A549 (cell line): ENCODE results near the gene GRIK4. TPM values are rescaled to one million over a fixed set of nuclear protein-coding genes. Genes with fewer than 3 reads are reported as not detected.

Experiments
- ATAC-seq, 2 experiments: fragments of 200-7000 bp in 1 of 2; fragments of >200 bp in 1 of 2; cut with Nextera tagmentation in 1 of 2; cut with Tn5 transposase in 1 of 2; 3 replicates each; pipeline versions ENCODE4 v1.8.0 to v1.9.1; 2018 to 2020; ENCODE audit warnings: mild to moderate bottlenecking in 1 of 2, moderate library complexity in 1 of 2
- CTCF ChIA-PET: fragments of 300-600 bp; sonication (Branson Sonifier 250); formaldehyde crosslinking; extraction: SDS; loops from one replicate; lab custom pipeline; 2021; ENCODE audit warnings: antibody characterized with exemption, inconsistent platforms; lab: Yijun Ruan, JAX
- POLR2A ChIA-PET: fragments of 350-600 bp; formaldehyde crosslinking; extraction: SDS; loops from one replicate; lab custom pipeline; 2021; ENCODE audit warnings: antibody characterized with exemption, inconsistent platforms; lab: Yijun Ruan, JAX
- DNase-seq, 2 experiments: peaks; one replicate each; pipeline versions ENCODE4 v3.0.0 to v3.0.0-alpha.2; 2011 to 2016; ENCODE audit warnings: low read depth in 1 of 2, low spot score in 1 of 2
- FAIRE-seq: peaks from 2 replicates; lab custom pipeline; 2011; peaks lifted over from hg19 to GRCh38; lab: Jason Lieb, UNC
- H3K27ac ChIP-seq, 2 experiments: fragments of >200 bp; sonication (Bioruptor Twin); formaldehyde crosslinking; 3 replicates each; pipeline ENCODE4 v1.5.1; 2016 to 2017
- H3K4me1 ChIP-seq: fragments of >200 bp; sonication (Bioruptor Twin); formaldehyde crosslinking; 3 replicates; pipeline ENCODE4 v1.6.1; 2016
- H3K4me2 ChIP-seq: fragments of >200 bp; sonication (Bioruptor Twin); formaldehyde crosslinking; 3 replicates; pipeline ENCODE4 v1.6.1; 2016
- H3K4me3 ChIP-seq: fragments of >200 bp; sonication (Bioruptor Twin); formaldehyde crosslinking; 3 replicates; pipeline ENCODE4 v1.5.1; 2016
- H3K9me3 ChIP-seq: fragments of >200 bp; sonication (Bioruptor Twin); formaldehyde crosslinking; 3 replicates; pipeline ENCODE4 v1.6.1; 2016
- BCL3 ChIP-seq: fragments of >200 bp; sonication (Bioruptor Twin); formaldehyde crosslinking; IDR thresholded peaks from 3 replicates; pipeline ENCODE4 v1.6.1; 2016
- CBX8 ChIP-seq: fragments of 200-600 bp; sonication (generic); IDR thresholded peaks from 2 replicates; pipeline ENCODE4 v1.6.1; 2016
- CEBPB ChIP-seq, 2 experiments: fragments of >200 bp in 1 of 2; sonication (Bioruptor Twin) in 1 of 2; formaldehyde crosslinking in 1 of 2; IDR thresholded peaks; 2 replicates each; pipeline ENCODE4 v1.6.1; 2012 to 2016
- CHD4 ChIP-seq: fragments of 200-600 bp; sonication (generic); IDR thresholded peaks from 2 replicates; pipeline ENCODE4 v1.6.1; 2016; ENCODE audit warnings: antibody characterized with exemption, mild to moderate bottlenecking, borderline replicate concordance
- ELK1 ChIP-seq: fragments of 150-350 bp; IDR thresholded peaks from 2 replicates; pipeline ENCODE4 v1.6.1; 2014; ENCODE audit warnings: low read depth, mild to moderate bottlenecking, low read length
- ESRRA ChIP-seq: fragments of 150-350 bp; IDR thresholded peaks from 2 replicates; pipeline ENCODE4 v1.6.1; 2014; ENCODE audit warnings: mild to moderate bottlenecking, low read length, borderline replicate concordance
- FOSB ChIP-seq: fragments of 250-450 bp; sonication (Bioruptor Pico); IDR thresholded peaks from 2 replicates; pipeline ENCODE4 v1.5.0; 2020; ENCODE audit warnings: mild to moderate bottlenecking, moderate library complexity
- HDAC2 ChIP-seq: fragments of 200-600 bp; sonication (generic); IDR thresholded peaks from 2 replicates; pipeline ENCODE4 v1.6.1; 2016
- HES2 ChIP-seq: fragments of >200 bp; sonication (Bioruptor Twin); formaldehyde crosslinking; IDR thresholded peaks from 2 replicates; pipeline ENCODE4 v1.6.1; 2016
- HMGXB4 ChIP-seq: fragments of 250-450 bp; sonication (Bioruptor Pico); IDR thresholded peaks from 2 replicates; pipeline ENCODE4 v1.5.0; 2021; ENCODE audit warnings: mild to moderate bottlenecking, moderate library complexity, borderline replicate concordance
- JUN ChIP-seq, 2 experiments: fragments of >200 bp; sonication (Bioruptor Twin); formaldehyde crosslinking; IDR thresholded peaks; 2 replicates in 1 of 2; 3 replicates in 1 of 2; pipeline ENCODE4 v1.6.1; 2016 to 2017
- JUNB ChIP-seq: fragments of >200 bp; sonication (Bioruptor Twin); formaldehyde crosslinking; IDR thresholded peaks from 2 replicates; pipeline ENCODE4 v1.6.1; 2016
- MAX ChIP-seq: IDR thresholded peaks from 2 replicates; pipeline ENCODE4 v1.6.1; 2012
- REST ChIP-seq: fragments of 200-600 bp; sonication (generic); IDR thresholded peaks from 2 replicates; pipeline ENCODE4 v1.6.1; 2016; ENCODE audit warnings: antibody characterized with exemption, mild to moderate bottlenecking, moderate library complexity
- RFX5 ChIP-seq: fragments of 450-650 bp; IDR thresholded peaks from 2 replicates; pipeline ENCODE4 v1.7.1; 2014; ENCODE audit warnings: antibody characterized with exemption, mild to moderate bottlenecking, moderate library complexity
- SMC3 ChIP-seq: fragments of >200 bp; sonication (Bioruptor Twin); formaldehyde crosslinking; IDR thresholded peaks from 3 replicates; pipeline ENCODE4 v1.6.1; 2018; ENCODE audit warnings: inconsistent platforms
- ZFP36 ChIP-seq: fragments of 450-650 bp; IDR thresholded peaks from 2 replicates; pipeline ENCODE4 v1.6.1; 2014; ENCODE audit warnings: borderline replicate concordance; ENCODE audit not compliant: partially characterized antibody
- ZNF302 ChIP-seq: fragments of 250-450 bp; sonication (Bioruptor Pico); IDR thresholded peaks from 2 replicates; pipeline ENCODE4 v1.9.0; 2021; ENCODE audit warnings: inconsistent platforms, mild to moderate bottlenecking, moderate library complexity
- WGBS: methylation state at CpG from one replicate; pipeline ENCODE4 v1.1.6; 2017; ENCODE audit errors: missing lambda C conversion rate; 5-methylcytosine and 5-hydroxymethylcytosine counted together
- polyA plus RNA-seq, 4 experiments: library from polyadenylated mRNA; depleted of rRNA in 3 of 4; stranded (reverse); fragments of >200 nt; fragmentation: RNase III in 1 of 4; extraction: RNeasy Plus Mini Kit Qiagen cat#74134 plus additional on column Dnase treatment in 1 of 4; gene quantifications; 2 replicates in 3 of 4; 3 replicates in 1 of 4; pipeline ENCODE4 v1.2.3, GENCODE V29; 2011 to 2017

The GRIK4 gene
- polyA plus RNA-seq, 2 of the 4 experiments (the other 2 are of a cell fraction): 0.01 TPM; not detected in 1

- H3K4me3 ChIP-seq: no peak overlapping the region
- no peak overlapping the region for H3K27ac ChIP-seq
- ATAC-seq: peak; percentile 46 to 55; a peak in 4 of 6 replicates
- CTCF ChIA-PET: interaction anchor here (1.0 to 2.0 kb wide), 4 partner anchors 10 to 682 kb away, joined by 3 to 11 read pairs (median 4); no protein-coding TSS in a partner anchor
- no peak for FAIRE-seq
- TF ChIP-seq JUN (IDR thresholded peaks at IDR 0.05) (no peak), ZFP36 (no peak), RFX5 (no peak), REST (no peak), CBX8 (no peak), HES2 (no peak)
- TF ChIP-seq, all 56 proteins: peak for 0
- H3K4me2 ChIP-seq: no peak overlapping the region
- 93% methylated on average over 8 of the region's 22 CpGs for WGBS
- H3K9me3 ChIP-seq: no peaks in the 10 kb centered on the region
- H3K4me1 ChIP-seq: no peaks in the 10 kb centered on the region
- POLR2A ChIA-PET: no interaction called here
- DNase-seq: peak; percentile 25 to 26
Measured at GRCh38 chr11:120512739-120513435, 1.3 kb downstream of the GRIK4 start.

GRCh38 chr11:120513436-120514315, 2.1 kb downstream of the GRIK4 start:
- Histone ChIP-seq H3K9me3 (no peaks in the 10 kb centered on the region), H3K4me3 (no peak overlapping the region), H3K4me2 (no peak overlapping the region), H3K4me1 (no peaks in the 10 kb centered on the region), H3K27ac (no peak overlapping the region)
- DNase-seq (no peak), FAIRE-seq (no peak), ATAC-seq (no peak)
- CTCF ChIA-PET: interaction anchor here (0.7 to 2.0 kb wide), 5 partner anchors 11 to 681 kb away, joined by 3 to 11 read pairs (median 3); no protein-coding TSS in a partner anchor
- POLR2A ChIA-PET: no interaction called here
- 80% methylated on average over 14 of the region's 19 CpGs for WGBS
- TF ChIP-seq SMC3 (no peak), ELK1 (no peak), BCL3 (no peak), FOSB (no peak), CHD4 (no peak), CBX8 (no peak), JUNB (no peak), HMGXB4 (CRISPR knock-in tag) (no peak), HDAC2 (no peak), MAX (no peak), ESRRA (no peak), ZNF302 (CRISPR knock-in tag) (no peak), CEBPB (IDR thresholded peaks at IDR 0.05) (no peak)
